Ovary (tissue), 3 donors: ENCODE data around the gene BIRC3.
"Not testable (repeated sequence)": the region's sequence is repeated elsewhere in the genome, so short reads cannot be mapped to it uniquely, and the experiment has no call there.

Experiments
- EP300 ChIP-seq: sonication (generic); formaldehyde crosslinking; IDR thresholded peaks from one replicate; pipeline ENCODE4 v1.6.1; 2017; ENCODE audit warnings: antibody characterized with exemption
- TF ChIP-seq, protein P1 (sequence below), 3 donors: fragments of 450-650 bp in 2 of 3; fragments of 200-600 bp in 1 of 3; IDR thresholded peaks; one replicate each; pipeline versions ENCODE4 v1.5.1 to v1.8.0; 2016 to 2022; ENCODE audit warnings: antibody characterized with exemption in 3 of 3, mild to moderate bottlenecking in 1 of 3
- donor health status: DM: no; HTN: no; CAD: no.

DNA sequence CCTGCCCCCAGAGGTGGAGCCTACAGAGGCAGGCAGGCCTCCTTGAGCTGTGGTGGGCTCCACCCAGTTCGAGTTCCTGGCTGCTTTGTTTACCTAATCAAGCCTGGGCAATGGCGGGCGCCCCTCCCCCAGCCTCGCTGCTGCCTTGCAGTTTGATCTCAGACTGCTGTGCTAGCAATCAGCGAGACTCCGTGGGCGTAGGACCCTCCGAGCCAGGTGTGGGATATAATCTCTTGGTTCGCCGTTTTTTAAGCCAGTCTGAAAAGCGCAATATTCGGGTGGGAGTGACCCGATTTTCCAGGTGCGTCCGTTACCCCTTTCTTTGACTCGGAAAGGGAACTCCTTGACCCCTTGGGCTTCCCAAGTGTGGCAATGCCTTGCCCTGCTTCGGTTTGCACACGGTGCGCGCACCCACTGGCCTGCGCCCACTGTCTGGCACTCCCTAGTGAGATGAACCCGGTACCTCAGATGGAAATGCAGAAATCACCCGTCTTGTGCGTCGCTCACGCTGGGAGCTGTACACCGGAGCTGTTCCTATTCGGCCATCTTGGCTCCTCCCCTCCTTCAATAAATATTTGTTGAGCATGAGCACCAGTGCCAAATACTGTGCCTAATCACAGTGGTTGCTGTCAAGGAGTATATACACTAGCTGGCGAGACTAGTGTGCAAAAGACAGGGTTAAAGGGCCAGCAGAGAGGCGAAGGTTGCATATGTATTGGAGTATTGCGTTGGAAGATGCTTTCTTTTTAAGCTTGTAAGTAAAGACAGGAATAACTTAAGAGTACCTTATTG lies 57.5 kb downstream of the BIRC3 start:
- not testable (repeated sequence) for TF ChIP-seq EP300
- TF ChIP-seq, protein P1, sequence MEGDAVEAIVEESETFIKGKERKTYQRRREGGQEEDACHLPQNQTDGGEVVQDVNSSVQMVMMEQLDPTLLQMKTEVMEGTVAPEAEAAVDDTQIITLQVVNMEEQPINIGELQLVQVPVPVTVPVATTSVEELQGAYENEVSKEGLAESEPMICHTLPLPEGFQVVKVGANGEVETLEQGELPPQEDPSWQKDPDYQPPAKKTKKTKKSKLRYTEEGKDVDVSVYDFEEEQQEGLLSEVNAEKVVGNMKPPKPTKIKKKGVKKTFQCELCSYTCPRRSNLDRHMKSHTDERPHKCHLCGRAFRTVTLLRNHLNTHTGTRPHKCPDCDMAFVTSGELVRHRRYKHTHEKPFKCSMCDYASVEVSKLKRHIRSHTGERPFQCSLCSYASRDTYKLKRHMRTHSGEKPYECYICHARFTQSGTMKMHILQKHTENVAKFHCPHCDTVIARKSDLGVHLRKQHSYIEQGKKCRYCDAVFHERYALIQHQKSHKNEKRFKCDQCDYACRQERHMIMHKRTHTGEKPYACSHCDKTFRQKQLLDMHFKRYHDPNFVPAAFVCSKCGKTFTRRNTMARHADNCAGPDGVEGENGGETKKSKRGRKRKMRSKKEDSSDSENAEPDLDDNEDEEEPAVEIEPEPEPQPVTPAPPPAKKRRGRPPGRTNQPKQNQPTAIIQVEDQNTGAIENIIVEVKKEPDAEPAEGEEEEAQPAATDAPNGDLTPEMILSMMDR (IDR thresholded peaks at IDR 0.05), result not testable (repeated sequence)
